Stimulated activated CD8-positive, alpha-beta memory T cell treated with anti-CD3 and anti-CD28 coated beads, Interleukin-12 subunit alpha, Interleukin-12 subunit beta, amount 100 ng/mL, for 24 hours (primary cell): ENCODE measurements around the gene UBAC1.

Source experiments
- DNase-seq: peaks from one replicate; pipeline ENCODE4 v3.0.0-alpha.2; 2020; ENCODE audit errors: extremely low read depth

Gene UBAC1

GRCh38 chr9:135961277-135961715 is at the start of gene UBAC1:
UBAC1 (minus strand) TSS chr9:135961373; CDS start chr9:135961162, 211 bp downstream.
- DNase-seq, result peak; percentile 90

GRCh38 chr9:136010615-136011361 is 49.6 kb upstream of the UBAC1 start:
- DNase-seq, result no peak

- DNase-seq, result no peak
Measured at GRCh38 chr9:136010176-136010575, 49.0 kb upstream of the UBAC1 start.

- no peak for DNase-seq
Measured at GRCh38 chr9:136009516-136009915, 48.3 kb upstream of the UBAC1 start.

GRCh38 chr9:136008693-136008997 is 47.5 kb upstream of the UBAC1 start:
- no peak for DNase-seq

- DNase-seq, result no peak
Measured at GRCh38 chr9:136007934-136008692, 46.9 kb upstream of the UBAC1 start.

GRCh38 chr9:136007276-136007933 is 46.2 kb upstream of the UBAC1 start:
- DNase-seq, result no peak

GRCh38 chr9:136006169-136006568 is 45.0 kb upstream of the UBAC1 start:
- no peak for DNase-seq

- DNase-seq, result no peak
Measured at GRCh38 chr9:136004712-136005111, 43.5 kb upstream of the UBAC1 start.

- DNase-seq, result no peak
Measured at GRCh38 chr9:136004219-136004618, 43.0 kb upstream of the UBAC1 start.

- DNase-seq, result no peak
Measured at GRCh38 chr9:136003411-136004218, 42.4 kb upstream of the UBAC1 start.

- DNase-seq, result no peak
Measured at GRCh38 chr9:136002881-136003280, 41.7 kb upstream of the UBAC1 start.

- DNase-seq, result no peak
Measured at GRCh38 chr9:136002215-136002614, 41.0 kb upstream of the UBAC1 start.

- DNase-seq, result no peak
Measured at GRCh38 chr9:136001231-136001630, 40.1 kb upstream of the UBAC1 start.

- DNase-seq, result no peak
Measured at GRCh38 chr9:135998410-135999071, 37.4 kb upstream of the UBAC1 start.

- no peak for DNase-seq
Measured at GRCh38 chr9:135998016-135998380, 36.8 kb upstream of the UBAC1 start.

GRCh38 chr9:135997090-135998015 is 36.2 kb upstream of the UBAC1 start:
- DNase-seq, result no peak

GRCh38 chr9:135995816-135996215 is 34.6 kb upstream of the UBAC1 start:
- no peak for DNase-seq

- no peak for DNase-seq
Measured at GRCh38 chr9:135994501-135995192, 33.5 kb upstream of the UBAC1 start.
